Muscle layer of duodenum (tissue), 2 donors: ENCODE data around the gene KRTAP5-5.

Experiments
- H3K27ac ChIP-seq: one replicate; pipeline ENCODE4 v1.7.0; 2013; ENCODE audit warnings: mild to moderate bottlenecking, low read length
- H3K27me3 ChIP-seq: one replicate; pipeline ENCODE4 v1.7.0; 2013; ENCODE audit warnings: low read depth, mild to moderate bottlenecking, control low read depth, low read length
- H3K36me3 ChIP-seq, 2 donors: one replicate each; pipeline ENCODE4 v1.7.0; 2013; ENCODE audit warnings: low read length in 2 of 2, control low read depth in 1 of 2, mild to moderate bottlenecking in 1 of 2; ENCODE audit not compliant: insufficient read depth in 2 of 2, control insufficient read depth in 1 of 2
- H3K4me1 ChIP-seq, 2 donors: one replicate each; pipeline ENCODE4 v1.7.0; 2013; ENCODE audit warnings: low read length in 2 of 2, mild to moderate bottlenecking in 2 of 2, control low read depth in 1 of 2, moderate library complexity in 1 of 2; ENCODE audit not compliant: insufficient read depth in 2 of 2, control insufficient read depth in 1 of 2
- H3K4me3 ChIP-seq, 2 donors: one replicate each; pipeline ENCODE4 v1.7.0; 2013; ENCODE audit warnings: low read length in 2 of 2, low read depth in 1 of 2, mild to moderate bottlenecking in 1 of 2
- H3K9me3 ChIP-seq, 2 donors: one replicate each; pipeline ENCODE4 v1.7.0; 2013; ENCODE audit warnings: low read length in 2 of 2, control low read depth in 1 of 2, mild to moderate bottlenecking in 1 of 2; ENCODE audit not compliant: control insufficient read depth in 1 of 2
- donor health status: healthy.

Gene KRTAP5-5

GRCh38 chr11:1608363-1608762, 21.2 kb upstream of the KRTAP5-5 start, which contains the start of gene KRTAP5-3:
Gene KRTAP5-3 (minus strand): TSS chr11:1608463. CDS start chr11:1608385, 78 bp downstream.
- Histone ChIP-seq H3K9me3 (no peaks in the 10 kb centered on the region), H3K27me3 (no peaks in the 10 kb centered on the region), H3K4me1 (no peaks in the 10 kb centered on the region), H3K27ac (no peak within 1 kb of the TSS), H3K4me3 (no peak within 1 kb of the TSS), H3K36me3 (no peaks in the 10 kb centered on the region)

GRCh38 chr11:1618231-1618630, 11.3 kb upstream of the KRTAP5-5 start:
- Histone ChIP-seq H3K27ac (no peak overlapping the region), H3K4me1 (no peaks in the 10 kb centered on the region), H3K9me3 (no peaks in the 10 kb centered on the region), H3K27me3 (peaks cover 4% of the 10 kb centered on the region), H3K36me3 (no peaks in the 10 kb centered on the region), H3K4me3 (no peak overlapping the region)

- H3K27me3 ChIP-seq: peaks cover 4% of the 10 kb centered on the region
Observed at GRCh38 chr11:1619449-1619848, 10.1 kb upstream of the KRTAP5-5 start.

GRCh38 chr11:1622086-1622485, 7.5 kb upstream of the KRTAP5-5 start, which contains the start of gene KRTAP5-4:
Gene KRTAP5-4 (minus strand): TSS chr11:1622138. CDS start chr11:1622093, 45 bp downstream.
- no peaks in the 10 kb centered on the region for H3K4me1 ChIP-seq
- H3K4me3 ChIP-seq: no peak within 1 kb of the TSS
- no peaks in the 10 kb centered on the region for H3K9me3 ChIP-seq
- H3K27ac ChIP-seq: no peak within 1 kb of the TSS
- H3K36me3 ChIP-seq: no peaks in the 10 kb centered on the region
- no peaks in the 10 kb centered on the region for H3K27me3 ChIP-seq

More at GRCh38 chr11:1619449-1619848, 10.1 kb upstream of the KRTAP5-5 start:
- no peak overlapping the region for H3K27ac ChIP-seq
- no peak overlapping the region for H3K4me3 ChIP-seq
- H3K4me1 ChIP-seq: no peaks in the 10 kb centered on the region
- H3K9me3 ChIP-seq: no peaks in the 10 kb centered on the region
- no peaks in the 10 kb centered on the region for H3K36me3 ChIP-seq

- Histone ChIP-seq H3K9me3 (no peaks in the 10 kb centered on the region), H3K27me3 (no peaks in the 10 kb centered on the region), H3K36me3 (no peaks in the 10 kb centered on the region), H3K27ac (no peak overlapping the region), H3K4me3 (no peak overlapping the region), H3K4me1 (no peaks in the 10 kb centered on the region)
Observed at GRCh38 chr11:1623716-1624115, 5.9 kb upstream of the KRTAP5-5 start.

- H3K36me3 ChIP-seq: no peaks in the 10 kb centered on the region
Observed at GRCh38 chr11:1624621-1625020, 5.0 kb upstream of the KRTAP5-5 start.

GRCh38 chr11:1625541-1625940, 4.0 kb upstream of the KRTAP5-5 start:
- peaks cover 4% of the 10 kb centered on the region for H3K27me3 ChIP-seq
- H3K27ac ChIP-seq: no peak overlapping the region
- no peaks in the 10 kb centered on the region for H3K9me3 ChIP-seq
- H3K4me1 ChIP-seq: no peaks in the 10 kb centered on the region
- no peaks in the 10 kb centered on the region for H3K36me3 ChIP-seq
- no peak overlapping the region for H3K4me3 ChIP-seq

More at GRCh38 chr11:1624621-1625020, 5.0 kb upstream of the KRTAP5-5 start:
- H3K4me3 ChIP-seq: no peak overlapping the region
- H3K27ac ChIP-seq: no peak overlapping the region
- no peaks in the 10 kb centered on the region for H3K9me3 ChIP-seq
- H3K4me1 ChIP-seq: no peaks in the 10 kb centered on the region
- peaks cover 4% of the 10 kb centered on the region for H3K27me3 ChIP-seq

- Histone ChIP-seq H3K27ac (no peak overlapping the region), H3K9me3 (no peaks in the 10 kb centered on the region), H3K27me3 (peaks cover 4% of the 10 kb centered on the region), H3K4me1 (no peaks in the 10 kb centered on the region), H3K36me3 (no peaks in the 10 kb centered on the region), H3K4me3 (no peak overlapping the region)
Observed at GRCh38 chr11:1628506-1629325, 859 bp upstream of the KRTAP5-5 start.

GRCh38 chr11:1630271-1630670, 696 bp downstream of the KRTAP5-5 start:
- Histone ChIP-seq H3K4me1 (no peaks in the 10 kb centered on the region), H3K36me3 (no peaks in the 10 kb centered on the region), H3K27ac (no peak overlapping the region), H3K27me3 (peaks cover 4% of the 10 kb centered on the region), H3K4me3 (no peak overlapping the region), H3K9me3 (no peaks in the 10 kb centered on the region)

GRCh38 chr11:1631066-1631568, 1.5 kb downstream of the KRTAP5-5 start:
- no peaks in the 10 kb centered on the region for H3K36me3 ChIP-seq
- no peaks in the 10 kb centered on the region for H3K9me3 ChIP-seq
- no peaks in the 10 kb centered on the region for H3K4me1 ChIP-seq
- no peak overlapping the region for H3K4me3 ChIP-seq
- peaks cover 4% of the 10 kb centered on the region for H3K27me3 ChIP-seq
- H3K27ac ChIP-seq: no peak overlapping the region

- no peaks in the 10 kb centered on the region for H3K4me1 ChIP-seq
- H3K27me3 ChIP-seq: peaks cover 4% of the 10 kb centered on the region
- H3K27ac ChIP-seq: no peak overlapping the region
- H3K36me3 ChIP-seq: no peaks in the 10 kb centered on the region
- no peaks in the 10 kb centered on the region for H3K9me3 ChIP-seq
- no peak overlapping the region for H3K4me3 ChIP-seq
Observed at GRCh38 chr11:1632053-1632714, 2.6 kb downstream of the KRTAP5-5 start.
